ENCODE results near the gene LINGO3.
"Not testable (repeated sequence)": the region's sequence is repeated elsewhere in the genome, so short reads cannot be mapped to it uniquely, and the experiment has no call there.

The LINGO3 gene, protein sequence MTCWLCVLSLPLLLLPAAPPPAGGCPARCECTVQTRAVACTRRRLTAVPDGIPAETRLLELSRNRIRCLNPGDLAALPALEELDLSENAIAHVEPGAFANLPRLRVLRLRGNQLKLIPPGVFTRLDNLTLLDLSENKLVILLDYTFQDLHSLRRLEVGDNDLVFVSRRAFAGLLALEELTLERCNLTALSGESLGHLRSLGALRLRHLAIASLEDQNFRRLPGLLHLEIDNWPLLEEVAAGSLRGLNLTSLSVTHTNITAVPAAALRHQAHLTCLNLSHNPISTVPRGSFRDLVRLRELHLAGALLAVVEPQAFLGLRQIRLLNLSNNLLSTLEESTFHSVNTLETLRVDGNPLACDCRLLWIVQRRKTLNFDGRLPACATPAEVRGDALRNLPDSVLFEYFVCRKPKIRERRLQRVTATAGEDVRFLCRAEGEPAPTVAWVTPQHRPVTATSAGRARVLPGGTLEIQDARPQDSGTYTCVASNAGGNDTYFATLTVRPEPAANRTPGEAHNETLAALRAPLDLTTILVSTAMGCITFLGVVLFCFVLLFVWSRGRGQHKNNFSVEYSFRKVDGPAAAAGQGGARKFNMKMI

DNA sequence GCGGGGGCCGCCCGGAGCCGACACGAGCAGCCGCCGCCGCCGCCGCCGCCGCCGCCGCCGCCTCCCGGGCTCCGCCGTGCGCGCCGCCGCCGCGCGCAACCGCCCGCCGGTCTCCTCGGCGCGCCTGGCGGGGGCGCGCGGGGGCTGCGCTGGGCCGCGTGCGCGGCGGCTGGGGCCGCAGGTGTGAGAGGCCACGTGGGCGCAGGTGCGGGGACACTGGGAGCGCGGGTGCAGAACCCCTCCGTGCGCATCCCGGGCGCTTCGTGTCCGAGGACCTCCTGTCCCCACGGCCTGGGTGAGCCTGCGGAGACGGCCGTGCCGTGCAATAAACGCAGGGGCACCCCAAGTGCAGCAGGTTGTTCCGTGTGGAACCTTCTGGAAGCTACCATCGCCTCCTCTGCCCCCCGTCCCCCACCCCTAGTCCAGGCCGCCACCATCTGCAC is at the start of gene LINGO3:
Gene LINGO3, minus strand, starts transcription at position 41 of the 443 bp plus-strand sequence. CDS start 16,378 bp downstream, outside the sequence.
- in situ Hi-C loops (cut with MboI; ENCODE audit: low sequenced_read_pairs), result no loop called here

- in situ Hi-C loops (cut with MboI; ENCODE audit: low sequenced_read_pairs), result no loop called here
These were observed 48.2 kb upstream of the LINGO3 start for GRCh38 chr19:2356036-2356646.

- in situ Hi-C loops (cut with MboI; ENCODE audit: low sequenced_read_pairs), result no loop called here
These were observed 47.4 kb upstream of the LINGO3 start for GRCh38 chr19:2355168-2356035.

DNA sequence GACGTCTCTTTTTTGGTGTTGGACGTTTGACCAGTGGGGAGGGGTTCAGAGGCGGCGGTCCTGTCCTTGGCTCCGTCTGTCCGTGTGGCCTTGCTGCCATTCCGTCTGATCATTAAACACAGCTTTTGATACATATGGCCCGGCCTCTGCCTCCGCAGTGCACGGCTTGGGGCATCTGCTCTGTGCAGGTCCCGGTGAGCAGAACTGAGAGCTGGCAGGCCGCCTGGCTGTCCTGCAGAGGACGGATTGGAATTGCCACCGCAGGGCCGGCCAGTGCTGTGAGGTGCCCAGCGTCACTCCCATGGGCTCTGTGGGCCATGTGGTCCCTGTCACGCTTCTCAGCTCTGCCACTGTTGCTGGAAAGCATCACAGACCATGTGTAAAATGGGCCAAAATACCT is 46.7 kb upstream of the LINGO3 start:
- in situ Hi-C loops (cut with MboI; ENCODE audit: low sequenced_read_pairs), result no loop called here

DNA sequence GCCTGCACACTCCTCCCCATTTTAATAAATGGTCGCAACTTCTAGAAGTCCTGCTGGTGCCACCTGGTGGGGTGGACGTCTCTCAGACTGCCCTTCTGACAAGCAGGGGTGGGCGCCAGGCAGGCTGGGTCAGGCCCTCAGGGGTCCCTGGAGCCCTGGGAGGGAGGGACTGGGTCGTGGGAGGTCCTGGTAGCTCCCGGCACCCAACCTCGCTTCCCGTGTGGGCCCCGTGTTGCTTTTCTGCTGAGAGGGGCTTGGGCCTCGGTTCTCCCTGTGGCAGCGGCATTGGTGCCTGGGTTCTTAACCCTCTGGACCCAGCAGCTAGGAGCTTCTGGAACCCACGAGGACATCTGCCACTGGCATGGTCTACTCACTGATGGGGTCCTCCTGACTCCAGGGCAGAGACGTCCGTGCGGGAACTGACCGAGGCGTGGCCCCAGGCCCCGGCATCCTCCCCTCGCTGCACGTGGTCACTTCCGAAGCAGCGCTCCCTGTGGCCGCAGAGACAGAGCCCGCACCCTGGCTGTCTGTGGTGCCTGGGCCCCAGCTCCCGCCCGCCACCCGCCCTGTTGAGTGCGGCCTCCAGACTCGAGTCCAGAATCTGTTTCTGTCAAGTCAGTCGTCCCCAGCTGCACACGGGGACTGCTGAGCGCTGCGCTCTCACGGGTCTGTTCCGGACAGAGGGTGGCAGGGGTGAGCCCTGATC is 46.1 kb upstream of the LINGO3 start:
- in situ Hi-C loops (cut with MboI; ENCODE audit: low sequenced_read_pairs), result no loop called here

DNA sequence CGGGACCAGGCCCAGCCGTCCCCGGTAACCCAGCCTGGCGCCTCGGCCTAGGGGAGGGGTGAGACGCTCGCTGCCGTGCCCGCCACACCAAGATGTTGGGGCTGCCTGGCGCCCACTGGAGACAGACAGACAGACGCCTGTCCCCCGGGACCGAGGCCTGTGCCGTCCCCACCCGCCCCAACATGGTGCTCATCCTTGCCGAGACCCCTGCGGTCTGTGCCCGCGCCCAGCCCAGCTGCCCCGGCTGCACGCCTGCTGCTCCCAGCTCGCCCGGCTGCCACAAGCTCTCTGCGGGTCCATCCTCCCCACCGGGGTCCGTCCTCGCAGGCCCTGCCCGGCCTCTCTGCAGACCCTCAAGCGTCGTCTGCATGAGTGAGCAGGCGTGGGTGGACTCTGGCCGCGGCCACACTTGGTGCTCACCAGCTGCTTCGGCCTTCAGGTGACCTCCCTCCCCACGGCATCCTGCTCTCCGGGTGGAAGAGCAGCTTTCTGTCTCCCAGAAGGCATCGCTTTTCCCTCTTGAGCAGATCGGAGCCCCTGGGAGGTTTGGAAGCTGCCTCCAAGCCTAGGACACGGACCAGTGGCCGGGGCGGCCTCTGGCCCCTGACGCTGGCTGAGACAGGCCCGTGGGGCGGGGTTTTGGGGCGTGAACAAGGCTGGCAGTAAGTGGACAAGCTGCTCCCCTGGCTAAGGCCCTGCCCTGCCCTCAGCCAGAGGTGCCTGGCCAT is 45.4 kb upstream of the LINGO3 start:
- in situ Hi-C loops (cut with MboI; ENCODE audit: low sequenced_read_pairs), result no loop called here

GRCh38 chr19:2352121-2352520 is 44.2 kb upstream of the LINGO3 start:
- in situ Hi-C loops (cut with MboI; ENCODE audit: low sequenced_read_pairs), result no loop called here

GRCh38 chr19:2351591-2351990 is 43.6 kb upstream of the LINGO3 start:
- in situ Hi-C loops (cut with MboI; ENCODE audit: low sequenced_read_pairs), result no loop called here

DNA sequence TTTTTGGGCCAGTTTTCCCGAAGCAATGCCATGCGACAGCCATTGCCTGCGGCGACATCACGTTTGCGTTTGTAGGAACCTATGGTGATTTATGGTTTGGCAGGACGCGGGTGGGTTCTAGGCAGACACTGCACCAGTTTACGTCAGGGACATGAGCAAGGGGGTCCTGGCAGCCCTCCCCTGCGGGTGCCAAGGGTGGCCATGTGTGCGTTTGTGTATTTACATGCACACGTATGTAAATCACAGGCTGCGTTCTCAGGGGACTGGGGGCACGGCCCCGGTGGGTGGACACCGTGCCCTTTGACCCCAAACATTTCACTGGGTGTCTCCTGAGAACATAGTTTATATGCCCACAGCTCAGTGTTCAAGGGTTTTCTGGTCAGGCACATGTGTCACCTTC is 42.7 kb upstream of the LINGO3 start:
- in situ Hi-C loops (cut with MboI; ENCODE audit: low sequenced_read_pairs), result no loop called here

DNA sequence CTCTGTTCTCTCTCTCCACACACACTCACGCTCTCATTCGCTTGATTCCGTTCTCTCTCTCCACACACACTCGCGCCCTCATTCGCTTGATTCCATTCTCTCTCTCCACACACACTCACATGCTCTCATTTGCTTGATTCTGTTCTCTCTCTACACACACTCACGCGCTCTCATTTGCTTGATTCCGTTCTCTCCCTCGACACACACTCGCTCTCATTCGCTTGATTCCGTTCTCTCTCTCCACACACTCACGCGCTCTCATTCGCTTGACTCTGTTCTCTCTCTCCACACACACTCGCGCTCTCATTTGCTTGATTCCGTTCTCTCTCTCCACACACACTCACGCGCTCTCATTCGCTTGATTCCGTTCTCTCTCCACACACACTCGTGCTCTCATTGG is 41.9 kb upstream of the LINGO3 start:
- in situ Hi-C loops (cut with MboI; ENCODE audit: low sequenced_read_pairs), result not testable (repeated sequence)

- in situ Hi-C loops (cut with MboI; ENCODE audit: low sequenced_read_pairs), result no loop called here
These were observed 38.1 kb upstream of the LINGO3 start for GRCh38 chr19:2345794-2346663.

DNA sequence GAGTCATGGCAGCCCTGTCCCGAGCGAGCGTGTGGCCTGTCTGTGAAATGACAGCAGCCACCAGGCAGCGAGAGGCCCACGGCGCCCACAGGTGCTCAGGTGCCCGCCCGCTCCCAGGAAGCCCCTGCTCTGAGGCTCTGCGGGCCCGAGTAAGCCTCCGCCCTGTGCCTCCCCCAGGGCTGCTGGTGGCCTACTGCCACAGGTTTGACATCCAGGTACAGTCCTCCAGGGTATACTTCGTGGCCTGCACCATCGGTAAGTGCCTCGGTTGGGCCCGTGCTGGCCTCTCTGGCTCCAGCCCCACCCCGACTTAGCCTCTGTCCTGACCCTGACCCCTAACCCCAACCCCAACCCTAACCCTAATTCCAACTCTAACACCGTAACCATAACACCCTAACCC is 37.1 kb upstream of the LINGO3 start:
- in situ Hi-C loops (cut with MboI; ENCODE audit: low sequenced_read_pairs), result no loop called here

GRCh38 chr19:2344381-2344870 is 36.5 kb upstream of the LINGO3 start:
- in situ Hi-C loops (cut with MboI; ENCODE audit: low sequenced_read_pairs), result no loop called here

DNA sequence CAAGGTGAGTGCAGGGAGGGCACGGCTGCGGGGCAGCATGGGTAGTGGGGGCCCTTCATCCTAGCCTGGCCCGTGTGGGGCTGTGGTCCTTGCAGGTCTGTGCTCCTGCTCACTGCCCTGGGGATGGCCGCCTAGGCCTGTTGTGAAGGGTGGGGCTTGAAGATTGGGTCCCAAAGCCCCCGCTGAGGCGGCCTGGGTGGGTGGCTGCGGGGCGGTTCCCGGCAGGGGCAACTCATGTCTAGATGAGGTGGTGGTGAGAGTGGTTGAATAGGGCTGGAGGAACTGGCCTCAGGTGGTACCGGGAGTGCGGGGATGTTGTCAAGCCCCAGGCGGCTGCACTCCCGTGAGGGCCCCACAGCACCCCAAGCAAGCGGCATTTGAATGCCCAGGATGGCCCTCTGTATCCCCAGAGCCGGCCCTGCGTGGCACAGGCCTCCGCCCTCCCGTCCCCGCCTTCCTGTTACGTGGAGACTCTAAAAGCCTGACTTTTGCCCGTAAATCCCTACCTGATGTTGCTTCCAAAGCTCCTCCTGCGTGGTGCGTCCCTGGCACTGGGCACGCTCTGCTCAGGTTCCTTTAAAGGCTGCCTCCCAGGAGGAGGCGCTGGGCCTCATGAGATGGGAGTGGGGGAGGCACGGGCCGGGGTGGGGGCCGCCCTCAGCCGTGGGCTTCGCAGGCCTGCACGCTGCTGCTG is 35.5 kb upstream of the LINGO3 start:
- in situ Hi-C loops (cut with MboI; ENCODE audit: low sequenced_read_pairs), result no loop called here

DNA sequence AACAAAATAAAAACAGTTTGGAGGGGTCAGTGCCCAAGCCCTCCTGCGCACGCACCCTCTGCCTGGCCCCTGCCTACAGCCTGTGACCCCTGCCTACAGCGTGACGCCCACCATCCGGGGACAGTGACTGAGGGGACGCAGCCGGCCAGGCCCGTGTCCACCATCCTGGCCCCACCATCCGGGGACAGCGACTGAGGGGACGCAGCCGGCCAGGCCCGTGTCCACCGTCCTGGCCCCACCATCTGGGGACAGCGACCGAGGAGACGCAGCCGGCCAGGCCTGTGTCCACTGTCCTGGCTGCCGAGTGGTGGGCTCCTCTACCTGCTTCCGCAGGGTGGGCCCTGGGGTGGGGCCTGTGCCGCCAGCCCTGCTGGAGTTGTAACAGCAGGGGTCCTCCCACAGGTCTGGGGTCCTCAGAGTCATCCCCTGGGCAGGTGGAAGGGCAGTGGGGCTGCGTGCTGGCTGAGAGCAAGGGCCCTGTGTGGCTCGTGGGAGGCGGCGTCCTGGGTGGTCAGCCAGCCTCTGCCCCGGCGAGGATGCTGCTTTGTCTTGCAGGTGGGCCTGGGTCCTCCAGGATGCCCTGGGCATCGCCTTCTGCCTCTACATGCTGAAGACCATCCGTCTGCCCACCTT is 34.8 kb upstream of the LINGO3 start:
- in situ Hi-C loops (cut with MboI; ENCODE audit: low sequenced_read_pairs), result no loop called here

- in situ Hi-C loops (cut with MboI; ENCODE audit: low sequenced_read_pairs), result no loop called here
These were observed 34.0 kb upstream of the LINGO3 start for GRCh38 chr19:2341982-2342381.

- in situ Hi-C loops (cut with MboI; ENCODE audit: low sequenced_read_pairs), result no loop called here
These were observed 33.3 kb upstream of the LINGO3 start for GRCh38 chr19:2341244-2341751.
